T-helper 17 cell (primary cell): Measurements from ENCODE around the gene HSDL1. TPM values are rescaled to one million over a fixed set of nuclear protein-coding genes. Genes with fewer than 3 reads are reported as not detected.

Experiments used
- ATAC-seq: fragments of 150-1000 bp; cut with Tn5 transposase; 2 replicates; pipeline ENCODE4 v1.10.0; 2021; ENCODE audit warnings: mild to moderate bottlenecking, moderate library complexity
- DNase-seq, 3 donors: peaks; one replicate each; pipeline versions ENCODE4 v3.0.0 to v3.0.0-alpha.2; 2020 to 2021
- H3K9me3 ChIP-seq: one replicate; pipeline ENCODE4 v1.7.0; 2013; ENCODE audit warnings: low read length, mild to moderate bottlenecking; ENCODE audit not compliant: control insufficient read depth, poor library complexity, severe bottlenecking
- H3K27ac Mint-ChIP-seq: one replicate; pipeline ENCODE4 v1.8.0; 2022; ENCODE audit warnings: mild to moderate bottlenecking, moderate library complexity, mixed read lengths
- H3K27me3 Mint-ChIP-seq: one replicate; pipeline ENCODE4 v1.8.0; 2022; ENCODE audit warnings: mixed read lengths
- H3K36me3 Mint-ChIP-seq: one replicate; pipeline ENCODE4 v1.8.0; 2022; ENCODE audit warnings: low read depth, mixed read lengths
- H3K4me1 Mint-ChIP-seq: one replicate; pipeline ENCODE4 v1.8.0; 2022; ENCODE audit warnings: mild to moderate bottlenecking, mixed read lengths
- H3K4me3 Mint-ChIP-seq: one replicate; pipeline ENCODE4 v1.8.0; 2022; ENCODE audit warnings: mild to moderate bottlenecking, moderate library complexity, mixed read lengths
- total RNA-seq, 4 donors: library from RNA in 2 of 4; stranded (reverse) in 2 of 4; gene quantifications; one replicate each; pipeline ENCODE4 v1.2.3 and lab custom pipeline; 2022 to 2026

Gene HSDL1
- total RNA-seq, 2 donors from 2014 or later: 11.9 to 12.6 TPM

GRCh38 chr16:84139628-84140258 is 5.2 kb downstream of the HSDL1 start:
- Mint-ChIP-seq H3K27ac (peak overlapping the region; percentile 37), H3K36me3 (no peaks in the 10 kb centered on the region), H3K4me1 (peaks cover 39% of the 10 kb centered on the region), H3K27me3 (no peaks in the 10 kb centered on the region), H3K4me3 (no peak overlapping the region)
- no peaks in the 10 kb centered on the region for H3K9me3 ChIP-seq
- ATAC-seq (no peak), DNase-seq (no peak)

DNA sequence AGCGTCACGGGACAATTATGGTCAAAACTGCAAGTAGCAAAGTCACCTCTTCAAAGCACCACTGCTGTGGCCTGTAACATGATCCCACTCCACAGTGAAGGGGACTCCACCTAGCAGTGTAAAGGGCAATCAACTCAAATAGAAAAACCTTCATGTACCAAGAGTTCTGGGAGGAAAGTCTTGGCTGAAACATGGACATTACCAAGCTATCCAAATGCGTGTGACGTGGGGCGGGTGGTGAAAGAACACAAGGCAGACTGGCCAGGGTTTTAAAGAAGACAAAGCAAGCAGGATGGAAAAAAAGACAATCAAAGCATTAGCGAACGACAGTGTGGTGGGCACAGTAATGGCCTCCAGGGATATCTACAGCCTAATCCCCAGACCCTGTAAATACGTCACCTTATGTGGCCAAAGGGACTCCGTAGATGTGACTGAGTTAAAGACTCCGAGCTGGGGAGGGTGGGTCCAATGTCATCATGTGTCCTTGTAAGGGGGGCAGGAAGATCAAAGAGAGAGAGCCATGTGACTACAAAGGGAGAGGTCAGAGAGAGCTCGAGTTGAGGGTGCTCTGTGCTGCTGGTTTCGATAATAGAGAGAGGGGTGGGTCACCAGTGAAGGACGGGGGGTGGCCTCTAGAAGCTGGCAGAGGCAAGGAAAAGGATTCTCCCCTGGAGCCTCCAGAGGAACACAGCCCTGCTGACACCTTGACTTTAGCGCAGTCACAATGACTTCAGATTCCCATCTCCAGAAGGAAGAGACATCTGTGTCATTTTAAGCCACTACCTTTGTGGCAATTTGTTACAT is 6.0 kb downstream of the HSDL1 start:
- Mint-ChIP-seq H3K27me3 (no peaks in the 10 kb centered on the region), H3K27ac (no peak overlapping the region), H3K36me3 (no peaks in the 10 kb centered on the region), H3K4me3 (no peak overlapping the region), H3K4me1 (peaks cover 34% of the 10 kb centered on the region)
- DNase-seq (no peak), ATAC-seq (no peak)
- H3K9me3 ChIP-seq: no peaks in the 10 kb centered on the region

- H3K4me1 Mint-ChIP-seq: peaks cover 32% of the 10 kb centered on the region
These were observed 6.5 kb downstream of the HSDL1 start for GRCh38 chr16:84138500-84138823.

GRCh38 chr16:84137769-84138357 is 7.1 kb downstream of the HSDL1 start:
- no peak overlapping the region for H3K27ac Mint-ChIP-seq
- H3K9me3 ChIP-seq: no peaks in the 10 kb centered on the region
- DNase-seq (no peak), ATAC-seq (no peak)
- H3K4me1 Mint-ChIP-seq: peaks cover 28% of the 10 kb centered on the region
- no peaks in the 10 kb centered on the region for H3K27me3 Mint-ChIP-seq
- no peak overlapping the region for H3K4me3 Mint-ChIP-seq
- H3K36me3 Mint-ChIP-seq: no peaks in the 10 kb centered on the region

More at GRCh38 chr16:84138500-84138823, 6.5 kb downstream of the HSDL1 start:
- ATAC-seq: no peak
- Mint-ChIP-seq H3K27ac (no peak overlapping the region), H3K27me3 (no peaks in the 10 kb centered on the region), H3K4me3 (no peak overlapping the region), H3K36me3 (no peaks in the 10 kb centered on the region)
- no peaks in the 10 kb centered on the region for H3K9me3 ChIP-seq
- no peak for DNase-seq

- H3K4me3 Mint-ChIP-seq: no peak overlapping the region
- H3K27ac Mint-ChIP-seq: no peak overlapping the region
- H3K4me1 Mint-ChIP-seq: peaks cover 27% of the 10 kb centered on the region
These were observed 7.7 kb downstream of the HSDL1 start for GRCh38 chr16:84137287-84137686.

DNA sequence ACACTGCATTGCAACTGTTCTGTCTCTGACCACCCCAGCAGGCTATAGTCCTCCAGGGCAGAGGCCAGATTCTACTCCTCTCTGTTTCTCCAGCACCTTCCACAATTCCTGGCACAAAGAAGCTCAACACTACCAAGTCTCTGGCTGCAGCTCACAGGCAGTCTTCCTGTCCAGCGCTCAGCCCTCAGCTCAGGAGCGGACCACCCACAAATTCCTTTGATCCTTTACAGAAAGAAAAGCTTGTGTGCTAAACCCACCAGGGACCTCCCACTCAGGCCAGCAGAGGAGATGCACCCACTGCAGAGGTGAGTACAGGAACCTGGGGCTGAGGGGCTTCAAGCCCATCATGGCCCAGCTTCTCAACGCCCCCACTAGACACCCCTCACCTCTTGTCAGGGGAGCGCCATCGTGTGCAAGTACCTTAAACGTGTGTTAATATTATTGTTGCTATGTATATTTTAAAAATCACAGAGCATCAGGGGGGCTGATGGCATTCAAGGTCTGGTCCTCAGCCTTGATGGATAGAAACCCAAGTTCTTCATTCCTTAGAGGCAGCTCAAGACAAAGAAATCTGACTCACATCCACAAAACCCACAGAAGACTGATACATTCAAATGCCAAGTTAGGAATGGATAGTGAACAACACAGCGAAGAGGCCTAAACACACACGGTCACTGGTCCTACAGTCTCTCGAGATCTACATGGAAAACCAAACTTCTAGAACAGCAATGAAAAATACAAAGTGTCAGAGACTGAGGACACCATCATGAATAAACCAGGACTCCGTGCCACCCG is 8.4 kb downstream of the HSDL1 start:
- H3K4me1 Mint-ChIP-seq: peaks cover 24% of the 10 kb centered on the region
- no peaks in the 10 kb centered on the region for H3K36me3 Mint-ChIP-seq
- no peaks in the 10 kb centered on the region for H3K27me3 Mint-ChIP-seq
- H3K4me3 Mint-ChIP-seq: no peak overlapping the region
- no peak for ATAC-seq
- no peaks in the 10 kb centered on the region for H3K9me3 ChIP-seq
- no peak overlapping the region for H3K27ac Mint-ChIP-seq
- DNase-seq: no peak

More at GRCh38 chr16:84137287-84137686, 7.7 kb downstream of the HSDL1 start:
- Mint-ChIP-seq H3K36me3 (no peaks in the 10 kb centered on the region), H3K27me3 (no peaks in the 10 kb centered on the region)
- H3K9me3 ChIP-seq: no peaks in the 10 kb centered on the region
- ATAC-seq (no peak), DNase-seq (no peak)

- H3K9me3 ChIP-seq: no peaks in the 10 kb centered on the region
- H3K4me1 Mint-ChIP-seq: peaks cover 13% of the 10 kb centered on the region
- H3K36me3 Mint-ChIP-seq: peaks cover 2% of the 10 kb centered on the region
- no peak overlapping the region for H3K27ac Mint-ChIP-seq
- H3K27me3 Mint-ChIP-seq: no peaks in the 10 kb centered on the region
- DNase-seq (no peak), ATAC-seq (no peak)
- no peak overlapping the region for H3K4me3 Mint-ChIP-seq
These were observed 12.3 kb downstream of the HSDL1 start for GRCh38 chr16:84132527-84133285.

- Mint-ChIP-seq H3K36me3 (peaks cover 2% of the 10 kb centered on the region), H3K27ac (no peak overlapping the region), H3K4me3 (no peak overlapping the region), H3K27me3 (no peaks in the 10 kb centered on the region), H3K4me1 (peaks cover 5% of the 10 kb centered on the region)
- H3K9me3 ChIP-seq: no peaks in the 10 kb centered on the region
- DNase-seq: no peak
- no peak for ATAC-seq
These were observed 13.9 kb downstream of the HSDL1 start for GRCh38 chr16:84131117-84131516.

GRCh38 chr16:84124257-84125073 is 20.5 kb downstream of the HSDL1 start:
- no peak overlapping the region for H3K27ac Mint-ChIP-seq
- ATAC-seq (no peak), DNase-seq (no peak)
- H3K36me3 Mint-ChIP-seq: peaks cover 5% of the 10 kb centered on the region
- H3K27me3 Mint-ChIP-seq: no peaks in the 10 kb centered on the region
- H3K4me1 Mint-ChIP-seq: peaks cover 6% of the 10 kb centered on the region
- no peak overlapping the region for H3K4me3 Mint-ChIP-seq
- H3K9me3 ChIP-seq: no peaks in the 10 kb centered on the region

DNA sequence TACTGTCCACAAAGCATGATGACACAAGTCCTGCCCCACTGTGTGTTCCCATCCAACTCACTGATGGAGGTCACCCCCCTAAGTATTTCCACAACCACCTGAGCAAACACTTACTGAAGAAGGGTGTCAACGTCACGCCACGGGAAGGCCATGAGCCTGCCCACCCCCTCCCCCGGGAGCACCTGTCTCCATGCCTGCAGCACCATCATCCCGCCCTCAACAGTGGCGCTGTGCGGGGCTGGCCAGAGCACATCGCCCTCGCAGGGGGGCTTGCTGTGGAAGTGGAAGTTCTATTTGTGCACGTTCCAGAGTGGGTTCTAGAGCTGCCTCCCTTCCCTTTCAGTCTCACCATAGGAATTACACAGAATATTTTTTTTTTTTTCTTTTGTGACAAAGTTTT is 24.0 kb downstream of the HSDL1 start:
- Mint-ChIP-seq H3K36me3 (peaks cover 5% of the 10 kb centered on the region), H3K27me3 (no peaks in the 10 kb centered on the region)

GRCh38 chr16:84120023-84120422 is 25.0 kb downstream of the HSDL1 start:
- peaks cover 10% of the 10 kb centered on the region for H3K4me1 Mint-ChIP-seq
- H3K4me3 Mint-ChIP-seq: no peak overlapping the region
- no peaks in the 10 kb centered on the region for H3K36me3 Mint-ChIP-seq
- no peak for ATAC-seq
- no peak for DNase-seq
- H3K27ac Mint-ChIP-seq: no peak overlapping the region
- H3K27me3 Mint-ChIP-seq: no peaks in the 10 kb centered on the region
- H3K9me3 ChIP-seq: no peaks in the 10 kb centered on the region

More for the DNA sequence above, 24.0 kb downstream of the HSDL1 start:
- Mint-ChIP-seq H3K4me3 (no peak overlapping the region), H3K27ac (no peak overlapping the region), H3K4me1 (peaks cover 10% of the 10 kb centered on the region)
- no peaks in the 10 kb centered on the region for H3K9me3 ChIP-seq
- DNase-seq (no peak), ATAC-seq (no peak)

DNA sequence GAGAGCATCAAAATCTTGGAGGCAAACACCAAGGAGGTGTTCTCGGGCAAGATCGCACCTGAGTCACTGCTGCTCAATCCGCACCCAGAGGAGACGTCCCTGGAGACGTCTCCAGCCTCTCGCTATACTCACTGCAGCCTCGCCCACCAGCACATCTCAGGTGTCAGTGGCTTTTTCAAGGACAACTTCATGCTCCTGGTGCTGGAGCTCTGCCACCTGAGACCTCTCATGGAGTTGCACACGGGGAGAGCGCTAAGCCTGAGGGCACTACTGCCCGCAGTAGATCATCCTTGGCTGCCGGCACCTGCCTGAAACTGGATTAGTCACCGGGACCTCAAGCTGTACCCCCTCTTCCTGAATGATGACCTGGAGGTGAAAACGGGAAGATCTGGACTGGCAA is 25.6 kb downstream of the HSDL1 start:
- no peak for DNase-seq
- H3K27ac Mint-ChIP-seq: no peak overlapping the region
- H3K36me3 Mint-ChIP-seq: no peaks in the 10 kb centered on the region
- no peaks in the 10 kb centered on the region for H3K27me3 Mint-ChIP-seq
- ATAC-seq: no peak
- H3K9me3 ChIP-seq: no peaks in the 10 kb centered on the region
- no peak overlapping the region for H3K4me3 Mint-ChIP-seq
- H3K4me1 Mint-ChIP-seq: peaks cover 12% of the 10 kb centered on the region
